ENCODE measurements around the gene GTF2F1. TPM values are rescaled to one million over a fixed set of nuclear protein-coding genes. Genes with fewer than 3 reads are reported as not detected.

Gene GTF2F1, protein sequence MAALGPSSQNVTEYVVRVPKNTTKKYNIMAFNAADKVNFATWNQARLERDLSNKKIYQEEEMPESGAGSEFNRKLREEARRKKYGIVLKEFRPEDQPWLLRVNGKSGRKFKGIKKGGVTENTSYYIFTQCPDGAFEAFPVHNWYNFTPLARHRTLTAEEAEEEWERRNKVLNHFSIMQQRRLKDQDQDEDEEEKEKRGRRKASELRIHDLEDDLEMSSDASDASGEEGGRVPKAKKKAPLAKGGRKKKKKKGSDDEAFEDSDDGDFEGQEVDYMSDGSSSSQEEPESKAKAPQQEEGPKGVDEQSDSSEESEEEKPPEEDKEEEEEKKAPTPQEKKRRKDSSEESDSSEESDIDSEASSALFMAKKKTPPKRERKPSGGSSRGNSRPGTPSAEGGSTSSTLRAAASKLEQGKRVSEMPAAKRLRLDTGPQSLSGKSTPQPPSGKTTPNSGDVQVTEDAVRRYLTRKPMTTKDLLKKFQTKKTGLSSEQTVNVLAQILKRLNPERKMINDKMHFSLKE
- total RNA-seq (2014; rRNA removed; shearing (Covaris generic)) = 43.3 and 48.7 TPM in 2 replicates
- 41.2 and 44.0 TPM in 2 replicates for polyA plus RNA-seq (2016; fragmentation: Nextera tagmentation; extraction: Ambion mirVana)

GRCh38 chr19:6393074-6393982 lies at the start of gene GTF2F1:
GTF2F1 (minus strand) TSS chr19:6393164; CDS start chr19:6392995, 169 bp downstream.
- Histone ChIP-seq H3K27ac (peak within 1 kb of the TSS; percentile 94), H3K36me3 (ENCODE audit: low read depth) (peaks cover 18% of the 10 kb centered on the region), H3K9ac (peak within 1 kb of the TSS; percentile 96), H3K9me2 (ENCODE audit: insufficient read depth) (no peaks in the 10 kb centered on the region), H3K79me2 (ENCODE audit: insufficient read depth) (peaks cover 44% of the 10 kb centered on the region), H3K4me2 (ENCODE audit: unreplicated experiment) (peak within 1 kb of the TSS; percentile 91), H3F3A (ENCODE audit: insufficient read depth) (no peaks in the 10 kb centered on the region), H3K4me1 (ENCODE audit: insufficient read depth) (peaks cover 9% of the 10 kb centered on the region), H4K20me1 (ENCODE audit: insufficient read depth) (no peaks in the 10 kb centered on the region), H3K27me3 (replicated peaks; ENCODE audit: insufficient read depth) (no peaks in the 10 kb centered on the region), H3K4me3 (peak within 1 kb of the TSS; percentile 91), H3K9me3 (ENCODE audit: low read depth) (no peaks in the 10 kb centered on the region), H2AFZ (peak within 1 kb of the TSS; percentile 92)
- WGBS, 2 experiments (ENCODE audit: low coverage in 1 of 2, low lambda C conversion rate in 2 of 2, missing lambda C conversion rate in 2 of 2) = 1% methylated on average over 63 to 64 of the region's 69 CpGs
- in situ Hi-C loops (cut with MboI) = no loop called here
- peak; percentile 99 for DNase-seq
- TF ChIP-seq EZH2phosphoT487 (IDR thresholded peaks at IDR 0.05; ENCODE audit: insufficient read depth, low read depth) (no peak), EZH2 (IDR thresholded peaks at IDR 0.05; ENCODE audit: insufficient read depth, poor library complexity, severe bottlenecking) (no peak)

DNA sequence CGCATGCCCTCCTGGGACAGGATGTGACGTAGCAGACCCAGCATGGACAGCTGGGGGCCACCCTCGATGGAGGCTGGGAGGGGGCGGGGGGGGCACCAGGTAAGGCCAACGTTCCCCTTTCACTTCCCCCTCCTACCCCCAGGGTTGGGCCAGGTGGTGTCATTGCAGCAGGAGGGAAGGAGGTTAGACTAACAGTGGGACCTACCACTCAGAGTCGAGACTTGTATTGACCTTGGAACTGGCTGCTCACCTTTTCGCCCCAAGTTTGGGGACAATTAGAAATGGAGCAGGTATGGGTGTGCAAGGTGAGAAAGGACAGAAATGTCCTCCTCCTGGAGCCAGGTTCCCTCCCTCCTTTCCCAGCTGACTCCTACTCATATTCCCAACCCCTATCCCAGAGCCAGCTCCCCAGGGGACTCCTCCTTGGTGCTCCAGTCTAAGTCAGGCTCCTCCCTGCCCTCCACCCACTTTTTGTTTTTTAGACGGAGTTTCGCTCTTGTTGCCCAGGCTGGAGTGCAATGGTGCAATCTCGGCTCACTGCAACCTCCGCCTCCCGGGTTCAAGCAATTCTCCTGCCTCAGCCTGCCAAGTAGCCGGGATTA lies 49.2 kb upstream of the GTF2F1 start:
- H3K9me3 ChIP-seq (ENCODE audit: low read depth) = no peaks in the 10 kb centered on the region
- H4K20me1 ChIP-seq (ENCODE audit: insufficient read depth) = no peaks in the 10 kb centered on the region
- no peak for DNase-seq
- H3K9ac ChIP-seq = no peak overlapping the region
- H3K4me1 ChIP-seq (ENCODE audit: insufficient read depth) = no peaks in the 10 kb centered on the region
- in situ Hi-C loops (cut with MboI) = no loop called here
- no peak overlapping the region for H2AFZ ChIP-seq
- H3K27me3 ChIP-seq (replicated peaks; ENCODE audit: insufficient read depth) = no peaks in the 10 kb centered on the region
- H3K4me3 ChIP-seq = no peak overlapping the region
- no peak overlapping the region for H3K4me2 ChIP-seq (ENCODE audit: unreplicated experiment)
- TF ChIP-seq EZH2 (IDR thresholded peaks at IDR 0.05; ENCODE audit: insufficient read depth, poor library complexity, severe bottlenecking) (no peak), EZH2phosphoT487 (IDR thresholded peaks at IDR 0.05; ENCODE audit: insufficient read depth, low read depth) (no peak)
- H3K9me2 ChIP-seq (ENCODE audit: insufficient read depth) = no peaks in the 10 kb centered on the region
- no peak overlapping the region for H3K27ac ChIP-seq
- no peaks in the 10 kb centered on the region for H3K79me2 ChIP-seq (ENCODE audit: insufficient read depth)
- H3F3A ChIP-seq (ENCODE audit: insufficient read depth) = no peaks in the 10 kb centered on the region
- 74 to 86% methylated on average over 11 to 13 of the region's 13 CpGs for WGBS, 2 experiments (ENCODE audit: low coverage in 1 of 2, low lambda C conversion rate in 2 of 2, missing lambda C conversion rate in 2 of 2)
- H3K36me3 ChIP-seq (ENCODE audit: low read depth) = no peaks in the 10 kb centered on the region

- H3K4me1 ChIP-seq (ENCODE audit: insufficient read depth) = no peaks in the 10 kb centered on the region
- no peak overlapping the region for H3K4me3 ChIP-seq
- H3K27me3 ChIP-seq (replicated peaks; ENCODE audit: insufficient read depth) = no peaks in the 10 kb centered on the region
- H3K36me3 ChIP-seq (ENCODE audit: low read depth) = no peaks in the 10 kb centered on the region
- WGBS, 2 experiments (ENCODE audit: low coverage in 1 of 2, low lambda C conversion rate in 2 of 2, missing lambda C conversion rate in 2 of 2) = 68 to 77% methylated on average over 3 of the region's 3 CpGs
- H3F3A ChIP-seq (ENCODE audit: insufficient read depth) = no peaks in the 10 kb centered on the region
- TF ChIP-seq EZH2 (IDR thresholded peaks at IDR 0.05; ENCODE audit: insufficient read depth, poor library complexity, severe bottlenecking) (no peak), EZH2phosphoT487 (IDR thresholded peaks at IDR 0.05; ENCODE audit: insufficient read depth, low read depth) (no peak)
- H3K9me2 ChIP-seq (ENCODE audit: insufficient read depth) = no peaks in the 10 kb centered on the region
- H3K9ac ChIP-seq = no peak overlapping the region
- H3K27ac ChIP-seq = no peak overlapping the region
- H3K4me2 ChIP-seq (ENCODE audit: unreplicated experiment) = no peak overlapping the region
- H2AFZ ChIP-seq = no peak overlapping the region
- H3K9me3 ChIP-seq (ENCODE audit: low read depth) = no peaks in the 10 kb centered on the region
- H3K79me2 ChIP-seq (ENCODE audit: insufficient read depth) = no peaks in the 10 kb centered on the region
- H4K20me1 ChIP-seq (ENCODE audit: insufficient read depth) = no peaks in the 10 kb centered on the region
- in situ Hi-C loops (cut with MboI) = no loop called here
- no peak for DNase-seq
These were observed 47.9 kb upstream of the GTF2F1 start for GRCh38 chr19:6440905-6441304.

DNA sequence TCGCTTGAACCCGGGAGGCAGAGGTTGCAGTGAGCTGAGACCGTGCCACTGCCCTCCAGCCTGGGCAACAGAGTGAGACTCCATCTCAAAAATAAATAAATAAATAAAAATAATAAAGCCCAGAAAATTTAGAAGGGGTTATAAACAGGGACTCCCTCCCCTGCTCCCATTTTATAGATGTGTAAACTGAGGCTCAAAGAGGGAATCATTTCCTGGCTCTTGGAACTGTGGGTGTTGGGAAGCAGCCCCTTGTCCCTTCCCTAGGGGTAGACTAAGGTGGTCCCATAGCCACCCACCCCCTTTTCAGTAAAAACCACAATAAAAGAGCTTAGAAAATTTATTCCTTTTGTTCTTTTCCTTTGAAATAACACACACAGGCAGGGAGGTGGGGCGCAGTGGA lies 46.8 kb upstream of the GTF2F1 start:
- Histone ChIP-seq H2AFZ (no peak overlapping the region), H3K9me3 (ENCODE audit: low read depth) (no peaks in the 10 kb centered on the region), H3K9me2 (ENCODE audit: insufficient read depth) (no peaks in the 10 kb centered on the region), H4K20me1 (ENCODE audit: insufficient read depth) (no peaks in the 10 kb centered on the region), H3K36me3 (ENCODE audit: low read depth) (no peaks in the 10 kb centered on the region), H3K4me2 (ENCODE audit: unreplicated experiment) (no peak overlapping the region), H3K4me3 (no peak overlapping the region), H3F3A (ENCODE audit: insufficient read depth) (no peaks in the 10 kb centered on the region), H3K27ac (no peak overlapping the region), H3K27me3 (replicated peaks; ENCODE audit: insufficient read depth) (no peaks in the 10 kb centered on the region), H3K4me1 (ENCODE audit: insufficient read depth) (no peaks in the 10 kb centered on the region), H3K79me2 (ENCODE audit: insufficient read depth) (no peaks in the 10 kb centered on the region), H3K9ac (no peak overlapping the region)
- no peak for TF ChIP-seq EZH2 (IDR thresholded peaks at IDR 0.05; ENCODE audit: insufficient read depth, poor library complexity, severe bottlenecking)
- TF ChIP-seq EZH2phosphoT487 (IDR thresholded peaks at IDR 0.05; ENCODE audit: insufficient read depth, low read depth) = no peak
- no peak for DNase-seq
- WGBS, 2 experiments (ENCODE audit: low coverage in 1 of 2, low lambda C conversion rate in 2 of 2, missing lambda C conversion rate in 2 of 2) = 59 to 71% methylated on average over 4 of the region's 4 CpGs
- in situ Hi-C loops (cut with MboI) = no loop called here

Measured in GM23248 (cell line).